Ishikawa (cell line): Measurements from ENCODE around the gene TMEM38B.

ENCODE experiments used
- RAD21 ChIP-seq: IDR thresholded peaks from 2 replicates; pipeline ENCODE4 v1.6.1; 2012; ENCODE audit warnings: low read depth
- TEAD4 ChIP-seq: IDR thresholded peaks from 2 replicates; pipeline ENCODE4 v1.6.1; 2012
- TF ChIP-seq, protein P1 (sequence below): IDR thresholded peaks from 2 replicates; pipeline ENCODE4 v1.6.1; 2012

DNA sequence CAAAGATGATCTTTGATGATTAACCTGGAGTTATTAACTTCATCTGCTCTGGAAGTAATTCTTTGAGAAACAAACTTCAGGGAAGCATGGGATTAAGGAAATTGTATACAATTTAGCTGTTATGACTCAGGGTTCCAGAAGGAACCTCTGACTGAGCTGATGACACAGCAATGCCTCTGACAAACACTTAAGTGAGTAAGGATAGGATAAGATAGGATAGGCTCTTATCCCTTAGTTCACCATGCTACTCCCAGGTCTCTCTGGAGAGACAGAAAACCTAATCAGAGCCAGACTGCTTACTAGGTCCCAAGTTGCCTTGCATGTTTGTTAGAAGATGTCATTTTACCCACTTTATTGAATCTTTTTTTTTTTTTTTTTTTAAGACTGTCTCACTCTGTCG is 12.6 kb upstream of the TMEM38B start:
- TF ChIP-seq RAD21 (no peak), TEAD4 (no peak)
- TF ChIP-seq, protein P1, sequence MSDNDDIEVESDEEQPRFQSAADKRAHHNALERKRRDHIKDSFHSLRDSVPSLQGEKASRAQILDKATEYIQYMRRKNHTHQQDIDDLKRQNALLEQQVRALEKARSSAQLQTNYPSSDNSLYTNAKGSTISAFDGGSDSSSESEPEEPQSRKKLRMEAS: no peak
